GM18873 (cell line): ENCODE data around the gene FSD1.
"Not testable (repeated sequence)": the region's sequence is repeated elsewhere in the genome, so short reads cannot be mapped to it uniquely, and the experiment has no call there.

Experiments
- ATAC-seq: cut with Tn5 transposase; IDR thresholded peaks from one replicate; pipeline ENCODE4 v1.9.1; 2021; ENCODE audit warnings: mild to moderate bottlenecking, moderate library complexity, moderate number of reproducible peaks; ENCODE audit not compliant: unreplicated experiment, low FRiP score

Gene FSD1

GRCh38 chr19:4284176-4284958 is 20.0 kb upstream of the FSD1 start:
- no peak for ATAC-seq

- no peak for ATAC-seq
Observed at GRCh38 chr19:4284974-4285373, 19.4 kb upstream of the FSD1 start.

DNA sequence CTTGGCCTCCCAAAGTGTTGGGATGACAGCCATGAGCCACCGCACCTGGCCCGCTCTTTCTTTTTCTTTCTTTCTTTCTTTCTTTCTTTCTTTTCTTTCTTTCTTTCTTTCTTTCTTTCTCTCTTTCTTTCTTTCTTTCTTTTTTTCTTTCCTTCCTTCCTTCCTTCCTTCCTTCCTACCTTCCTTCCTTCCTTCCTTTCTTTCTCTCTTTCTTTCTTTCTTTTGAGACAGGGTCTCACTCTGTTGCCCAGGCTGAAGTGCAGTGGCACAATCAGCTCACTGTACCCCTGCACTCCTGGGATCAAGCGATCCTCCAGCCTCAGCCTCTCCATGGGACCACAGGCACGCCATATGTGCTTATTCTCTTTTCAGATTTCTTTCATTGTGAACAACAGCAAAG is 18.3 kb upstream of the FSD1 start:
- not testable (repeated sequence) for ATAC-seq

- no peak for ATAC-seq
Observed at GRCh38 chr19:4288091-4288777, 16.2 kb upstream of the FSD1 start.

- no peak for ATAC-seq
Observed at GRCh38 chr19:4291184-4291732, 13.1 kb upstream of the FSD1 start.

DNA sequence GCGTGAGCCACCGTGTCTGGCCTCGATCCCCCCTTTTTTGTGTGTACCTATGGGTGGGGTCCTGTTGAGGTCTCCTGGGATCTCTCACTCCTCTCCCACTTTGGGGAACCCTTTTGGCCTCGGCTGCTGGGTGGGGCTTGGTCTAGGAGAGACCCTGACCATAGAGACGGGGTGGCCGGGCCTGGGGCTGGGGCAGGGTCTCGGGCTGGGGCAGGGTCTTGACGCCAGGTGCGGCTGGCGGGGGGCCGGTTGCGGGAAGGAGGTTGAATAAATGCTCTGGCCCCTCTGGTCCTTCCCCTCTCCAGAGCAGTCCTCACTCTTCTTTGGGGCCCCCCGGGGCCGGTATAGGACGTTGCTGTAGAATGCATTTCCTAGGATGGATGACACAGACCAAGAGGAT is 11.9 kb upstream of the FSD1 start:
- no peak for ATAC-seq

GRCh38 chr19:4294389-4294788 is 10.0 kb upstream of the FSD1 start:
- ATAC-seq: no peak

DNA sequence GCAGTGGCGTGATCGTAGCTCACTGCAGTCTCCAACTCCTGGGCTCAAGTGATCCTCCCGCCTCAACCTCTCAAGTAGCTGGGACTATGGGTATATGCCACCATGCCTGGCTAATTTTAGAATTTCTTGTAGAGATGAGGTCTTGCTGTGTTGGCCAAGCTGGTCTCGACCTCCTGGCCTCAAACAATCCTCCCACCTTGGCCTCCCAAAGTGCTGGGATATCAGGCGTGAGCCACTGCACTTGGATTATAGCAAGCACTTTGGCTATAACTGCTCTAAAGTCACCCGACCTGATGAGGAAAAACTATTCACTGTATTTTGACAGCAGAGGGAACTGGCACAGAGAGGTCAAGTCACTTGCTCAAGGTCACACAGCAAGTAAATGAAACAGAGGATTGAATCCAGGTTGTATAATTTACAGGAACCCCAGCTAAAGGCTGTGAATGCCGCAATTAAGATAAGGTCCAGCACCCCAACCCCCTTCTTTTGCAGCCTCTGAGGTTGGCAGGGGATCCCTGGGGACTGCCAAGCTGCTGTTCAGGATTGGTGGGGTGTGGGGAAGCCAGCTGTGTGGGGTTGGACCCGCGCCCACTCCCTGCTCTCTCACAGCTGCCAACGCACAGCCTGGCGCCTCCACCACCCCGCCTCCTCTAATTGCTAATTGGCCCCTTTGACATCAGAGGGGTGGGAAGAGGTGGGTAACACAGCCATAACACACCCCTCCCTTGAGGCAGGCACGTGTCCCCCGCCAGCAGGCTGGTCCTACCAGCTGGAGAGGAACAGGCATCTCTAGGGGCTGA is 8.2 kb upstream of the FSD1 start:
- no peak for ATAC-seq

GRCh38 chr19:4297901-4298809 is 6.2 kb upstream of the FSD1 start:
- no peak for ATAC-seq

- no peak for ATAC-seq
Observed at GRCh38 chr19:4298810-4299550, 5.4 kb upstream of the FSD1 start.

GRCh38 chr19:4300589-4300988 is 3.8 kb upstream of the FSD1 start:
- ATAC-seq: no peak

GRCh38 chr19:4301590-4302242 is 2.7 kb upstream of the FSD1 start:
- ATAC-seq: no peak

DNA sequence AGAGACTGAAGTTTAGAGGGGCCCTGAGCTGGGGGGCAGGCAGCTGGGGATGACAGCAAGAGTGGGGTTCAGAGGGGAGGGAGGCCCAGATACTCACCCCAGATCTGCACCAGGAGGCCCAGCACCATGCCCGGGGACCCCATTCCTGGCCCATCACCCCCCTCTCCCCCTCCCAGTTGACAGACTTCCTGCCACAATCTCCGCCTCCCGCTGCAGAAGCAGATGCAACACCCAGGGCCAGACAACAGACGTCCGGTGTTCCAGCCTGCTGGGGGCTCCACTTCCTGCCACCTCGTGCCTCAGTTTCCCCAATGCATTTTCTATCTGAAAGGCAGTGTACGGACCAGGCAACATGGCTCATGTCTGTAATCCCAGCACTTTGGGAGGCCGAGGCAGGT is 2.2 kb upstream of the FSD1 start, which contains the start of gene TMIGD2:
TMIGD2 (minus strand) TSS at position 147 of the 398 bp plus-strand sequence; CDS start at position 143, 4 bp downstream.
- no peak for ATAC-seq

DNA sequence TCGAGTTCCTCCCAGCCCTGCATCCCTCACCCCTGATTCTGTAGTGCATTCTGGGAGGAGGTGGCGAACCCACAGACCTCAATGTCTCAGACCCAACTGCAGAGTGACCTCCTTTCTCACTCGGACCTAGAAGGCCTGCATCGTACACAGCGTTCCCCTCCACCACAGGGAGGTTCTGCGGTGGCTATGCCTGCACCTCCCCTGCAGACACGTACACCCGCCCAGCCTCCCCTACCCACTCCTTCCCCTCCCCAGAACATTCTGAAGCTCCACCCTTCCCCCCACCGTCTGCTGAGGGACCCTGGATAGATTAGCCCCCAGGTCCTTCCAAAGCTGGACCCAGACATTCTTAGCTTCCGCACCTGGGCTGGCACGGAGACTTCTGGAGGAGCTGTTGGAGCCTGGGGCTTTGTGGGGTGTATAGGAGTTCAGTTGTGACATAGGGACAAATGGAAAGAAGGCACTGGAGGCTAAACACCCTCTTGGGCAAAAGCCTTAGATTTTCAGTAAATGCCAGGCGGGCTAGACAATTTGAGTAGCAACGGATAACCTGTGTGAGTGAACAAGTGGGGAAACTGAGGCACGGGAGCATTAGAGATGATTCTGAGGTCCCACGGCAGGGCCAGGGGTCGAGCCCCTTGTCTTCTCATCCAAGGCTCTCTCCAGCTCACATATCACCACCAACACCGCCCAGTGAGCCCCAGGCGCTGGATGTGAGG is 420 bp upstream of the FSD1 start:
- ATAC-seq: no peak

DNA sequence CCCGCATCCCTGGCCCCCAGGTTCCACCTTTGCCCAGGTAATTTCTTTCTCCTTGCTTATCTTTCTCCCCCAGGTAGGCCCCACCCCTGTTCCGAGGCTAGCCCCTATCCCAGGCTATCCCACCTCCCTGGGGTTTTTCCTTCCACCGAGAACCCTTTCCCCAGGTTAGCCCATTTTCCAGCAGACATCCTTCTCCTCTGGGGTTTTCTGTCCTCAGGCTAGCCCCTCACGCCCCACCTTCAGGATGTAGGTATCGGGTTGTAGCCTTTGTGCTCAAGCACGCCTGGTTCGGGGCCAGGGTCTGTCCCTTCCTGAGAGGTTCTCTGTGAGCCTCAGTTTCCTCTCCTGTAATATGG is 837 bp downstream of the FSD1 start:
- no peak for ATAC-seq

- ATAC-seq: no peak
Observed at GRCh38 chr19:4305659-4306058, 1.3 kb downstream of the FSD1 start.

GRCh38 chr19:4310247-4311121 is 6.1 kb downstream of the FSD1 start:
- no peak for ATAC-seq
